ENCODE results near the gene RCOR1.
"Not testable (repeated sequence)": the region's sequence is repeated elsewhere in the genome, so short reads cannot be mapped to it uniquely, and the experiment has no call there.

Gene RCOR1

DNA sequence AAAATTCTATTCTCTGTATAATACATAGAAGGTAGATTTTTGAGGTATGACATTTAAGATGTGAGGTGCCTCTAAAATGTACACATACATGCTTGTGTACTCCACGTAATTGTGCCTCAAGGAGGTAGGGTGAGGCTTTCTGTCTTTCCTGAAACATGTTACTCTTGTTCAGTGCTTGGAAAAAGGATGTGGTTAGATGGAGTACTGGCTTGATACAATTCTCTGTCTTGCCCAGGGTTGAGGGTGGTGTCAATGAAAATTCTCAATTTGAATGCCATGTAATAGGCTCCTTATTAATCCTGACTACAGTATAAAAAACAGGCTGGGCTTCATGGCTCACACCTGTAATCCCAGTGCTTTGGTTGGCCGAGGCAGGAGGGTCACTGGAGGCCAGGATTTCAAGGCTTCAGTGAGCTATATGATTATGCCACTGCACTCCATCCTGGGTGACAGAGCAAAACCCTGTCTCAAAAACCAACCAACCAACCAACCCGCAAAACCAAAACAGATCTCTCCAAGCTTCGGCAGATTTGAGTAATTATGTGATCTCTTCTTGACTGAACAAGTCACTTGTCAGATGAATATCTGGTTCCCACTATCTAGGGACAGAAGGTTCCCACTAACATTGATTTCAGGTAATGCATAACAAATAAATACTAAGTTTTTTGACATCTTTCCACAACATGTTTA, 41.6 kb downstream of the RCOR1 start:
- no peak for DNase-seq

DNA sequence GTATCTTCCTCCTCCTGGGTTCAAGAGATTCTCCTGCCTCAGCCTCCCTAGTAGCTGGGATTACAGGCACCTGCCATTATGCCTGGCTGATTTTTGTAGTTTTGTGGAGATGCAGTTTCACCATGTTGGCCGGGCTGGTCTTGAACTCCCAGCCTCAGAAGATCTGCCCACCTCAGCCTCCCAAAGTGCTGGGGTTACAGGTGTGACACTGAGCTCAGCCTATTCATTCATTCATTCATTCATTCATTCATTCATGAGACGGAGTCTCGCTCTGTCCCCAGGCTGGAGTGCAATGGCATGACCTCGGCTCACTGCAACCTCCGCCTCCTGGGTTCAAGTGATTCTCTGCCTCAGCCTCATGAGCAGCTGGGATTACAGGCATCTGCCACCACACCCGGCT, 47.2 kb downstream of the RCOR1 start:
- not testable (repeated sequence) for DNase-seq

DNA sequence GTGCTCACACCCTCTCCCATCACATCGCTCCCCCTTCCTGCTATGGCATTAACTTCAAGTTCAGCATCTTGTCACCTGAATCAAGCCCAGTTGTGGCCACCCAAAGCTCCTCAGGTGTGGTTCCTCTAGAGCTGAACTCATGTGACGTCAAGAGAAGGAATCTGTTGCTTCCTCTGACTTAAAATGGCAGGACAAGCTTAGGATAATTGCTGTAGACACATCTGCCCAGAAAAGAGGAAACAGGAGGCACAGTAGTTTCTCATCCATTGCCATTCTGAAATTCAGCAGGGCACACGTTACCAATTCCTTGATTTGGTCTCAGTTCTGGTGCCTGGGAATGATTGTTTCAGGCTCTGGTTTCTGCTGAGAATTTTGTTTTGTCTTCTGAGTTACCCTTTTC, 52.1 kb downstream of the RCOR1 start:
- DNase-seq: no peak

- peak; percentile 92 for DNase-seq
Observed at GRCh38 chr14:102645746-102646440, 53.4 kb downstream of the RCOR1 start.

- no peak for DNase-seq
Observed at GRCh38 chr14:102646615-102647014, 54.2 kb downstream of the RCOR1 start.

DNA sequence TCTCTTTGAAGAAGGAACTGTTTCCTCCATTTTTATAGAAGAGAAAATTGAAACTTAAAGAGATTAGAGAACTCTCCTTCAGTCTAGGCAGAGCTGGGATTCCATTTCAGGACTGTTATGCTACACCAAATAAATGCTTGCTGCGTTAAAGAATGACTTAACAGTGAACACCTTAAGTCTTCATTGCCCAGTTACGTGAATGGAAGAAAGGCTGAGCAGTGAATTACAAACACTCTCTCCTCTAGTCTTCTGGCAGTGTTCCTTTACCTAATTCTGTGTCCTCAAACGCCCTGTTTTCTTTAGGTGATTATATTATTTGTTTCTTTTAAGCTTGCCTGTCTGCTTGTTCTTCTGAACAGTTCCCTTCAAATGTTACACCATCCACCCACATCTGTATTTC, 59.7 kb downstream of the RCOR1 start:
- no peak for DNase-seq

DNA sequence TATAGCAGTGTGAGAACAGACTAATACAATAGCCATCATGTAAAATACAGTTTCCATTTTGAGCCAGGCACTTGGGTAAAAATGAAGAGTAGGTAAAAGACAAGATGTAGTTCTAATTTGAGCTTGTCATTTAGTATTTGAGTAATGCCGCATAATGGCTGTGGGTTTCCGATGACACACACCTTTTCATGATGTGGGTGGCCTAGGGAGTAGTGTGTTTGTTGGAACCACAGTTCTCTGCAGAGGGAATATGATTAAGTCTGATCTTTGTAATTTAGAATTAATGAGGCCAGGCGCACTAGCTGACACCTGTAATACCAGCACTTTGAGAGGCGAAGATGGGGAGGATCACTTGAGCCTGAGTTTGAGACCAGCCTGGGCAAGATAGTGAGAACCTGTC, 61.8 kb downstream of the RCOR1 start:
- no peak for DNase-seq

DNA sequence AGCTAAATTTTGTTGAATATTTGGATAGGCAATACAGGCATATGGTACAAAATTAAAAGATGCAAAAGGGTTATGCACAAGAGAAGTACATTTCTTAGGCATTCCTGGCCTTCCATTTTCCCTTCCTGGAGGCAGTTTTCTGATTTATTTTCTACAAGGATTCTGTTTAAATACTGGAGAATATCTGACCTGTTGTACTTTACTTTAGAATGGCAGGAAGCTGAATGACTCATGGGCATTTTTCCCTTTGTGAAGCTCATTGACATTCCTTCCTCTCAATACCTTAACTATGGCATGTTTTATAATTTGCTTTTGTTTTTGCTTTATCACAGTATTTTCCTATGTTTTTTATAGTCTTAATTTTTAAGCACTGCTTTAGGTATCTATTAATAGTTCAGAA, 62.7 kb downstream of the RCOR1 start:
- DNase-seq: no peak

DNA sequence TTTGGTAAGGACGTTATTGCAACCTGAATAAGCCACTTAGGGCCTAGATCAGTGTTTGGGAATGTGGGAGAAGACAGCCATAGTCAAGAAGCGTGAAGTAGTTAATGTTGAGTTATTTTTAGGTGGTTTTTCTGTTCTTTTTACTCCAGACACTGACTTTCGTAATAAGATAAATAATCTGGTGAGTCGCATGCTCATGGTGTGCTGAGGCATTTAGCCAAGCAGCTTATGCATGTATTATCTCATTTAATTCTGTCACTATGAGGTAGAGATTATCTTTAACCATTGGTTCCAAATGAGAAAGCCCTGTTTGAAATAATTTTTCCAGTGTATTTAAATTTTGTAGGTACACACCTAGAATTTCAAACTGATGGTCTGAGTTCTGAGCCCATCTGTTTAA, 67.3 kb downstream of the RCOR1 start:
- peak; percentile 66 for DNase-seq

DNA sequence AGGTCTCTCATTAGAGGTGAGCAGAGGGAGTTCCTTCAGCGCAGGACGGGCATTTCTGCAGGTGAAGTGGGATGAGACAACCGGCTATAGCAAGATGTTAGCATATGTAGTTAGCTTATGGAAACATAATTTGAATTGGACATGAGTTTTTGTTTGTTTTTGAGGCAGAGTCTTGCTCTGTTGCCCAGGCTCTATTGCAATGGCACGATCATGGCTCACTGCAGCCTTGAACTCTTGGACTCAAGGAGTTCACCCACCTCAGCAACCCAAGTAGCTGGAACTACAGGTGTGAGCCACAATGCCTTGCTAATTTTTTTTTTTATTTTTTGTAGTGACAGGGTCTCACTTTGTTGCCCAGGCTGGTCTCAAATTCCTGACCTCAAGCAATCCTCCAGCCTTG, 69.2 kb downstream of the RCOR1 start:
- DNase-seq: no peak

- no peak for DNase-seq
Observed at GRCh38 chr14:102662636-102663430, 70.4 kb downstream of the RCOR1 start.

GRCh38 chr14:102663440-102663839, 71.0 kb downstream of the RCOR1 start:
- peak; percentile 40 for DNase-seq

- DNase-seq: peak; percentile 72
Observed at GRCh38 chr14:102665621-102666020, 73.2 kb downstream of the RCOR1 start.

- no peak for DNase-seq
Observed at GRCh38 chr14:102666635-102667034, 74.2 kb downstream of the RCOR1 start.

GRCh38 chr14:102667703-102668102, 75.3 kb downstream of the RCOR1 start:
- DNase-seq: no peak

- DNase-seq: no peak
Observed at GRCh38 chr14:102668291-102668873, 75.9 kb downstream of the RCOR1 start.

GRCh38 chr14:102671410-102671809, 79.0 kb downstream of the RCOR1 start:
- DNase-seq: no peak

DNA sequence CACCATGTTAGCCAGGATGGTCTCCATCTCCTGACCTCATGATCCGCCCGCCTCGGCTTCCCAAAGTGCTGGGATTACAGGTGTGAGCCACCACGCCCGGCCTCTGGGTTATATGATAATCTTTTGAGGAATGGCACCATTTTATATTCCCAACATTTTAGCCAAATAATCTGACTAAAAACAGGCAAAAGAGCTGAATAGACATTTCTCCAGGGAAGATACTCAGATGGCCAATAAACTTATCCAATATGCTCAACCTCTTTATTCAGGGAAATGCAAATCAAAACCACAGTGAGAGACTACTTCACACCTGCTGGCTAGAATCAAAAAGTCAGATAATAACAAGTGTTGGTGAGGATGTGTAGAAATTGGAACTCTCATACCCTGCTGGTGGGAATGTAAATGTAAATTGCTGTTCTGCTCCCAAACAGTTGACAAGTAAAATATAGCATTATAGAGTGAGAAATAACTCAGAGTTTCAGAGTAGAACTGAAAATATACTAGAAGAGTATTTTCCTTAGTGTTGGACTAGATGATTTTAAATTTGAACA, 80.0 kb downstream of the RCOR1 start:
- DNase-seq: no peak

GRCh38 chr14:102675396-102675795, 82.9 kb downstream of the RCOR1 start:
- no peak for DNase-seq

DNA sequence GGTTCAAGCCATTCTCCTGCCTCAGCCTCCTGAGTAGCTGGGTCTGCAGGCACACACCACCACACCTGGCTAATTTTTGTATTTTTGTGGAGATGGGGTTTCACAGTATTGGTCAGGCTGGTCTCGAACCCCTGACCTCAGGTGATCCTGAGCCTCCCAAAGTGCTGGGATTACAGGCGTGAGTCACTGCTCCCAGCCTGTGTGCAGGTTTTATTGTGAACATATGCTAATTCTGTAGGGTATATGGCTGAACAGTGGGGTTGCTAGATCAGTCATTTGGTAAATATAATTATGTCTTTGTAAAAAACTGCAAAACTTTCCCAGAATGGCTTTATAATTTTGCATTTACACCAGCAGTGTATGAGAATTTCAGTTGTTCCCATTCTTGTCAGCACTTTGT, 85.9 kb downstream of the RCOR1 start:
- DNase-seq: no peak

DNA sequence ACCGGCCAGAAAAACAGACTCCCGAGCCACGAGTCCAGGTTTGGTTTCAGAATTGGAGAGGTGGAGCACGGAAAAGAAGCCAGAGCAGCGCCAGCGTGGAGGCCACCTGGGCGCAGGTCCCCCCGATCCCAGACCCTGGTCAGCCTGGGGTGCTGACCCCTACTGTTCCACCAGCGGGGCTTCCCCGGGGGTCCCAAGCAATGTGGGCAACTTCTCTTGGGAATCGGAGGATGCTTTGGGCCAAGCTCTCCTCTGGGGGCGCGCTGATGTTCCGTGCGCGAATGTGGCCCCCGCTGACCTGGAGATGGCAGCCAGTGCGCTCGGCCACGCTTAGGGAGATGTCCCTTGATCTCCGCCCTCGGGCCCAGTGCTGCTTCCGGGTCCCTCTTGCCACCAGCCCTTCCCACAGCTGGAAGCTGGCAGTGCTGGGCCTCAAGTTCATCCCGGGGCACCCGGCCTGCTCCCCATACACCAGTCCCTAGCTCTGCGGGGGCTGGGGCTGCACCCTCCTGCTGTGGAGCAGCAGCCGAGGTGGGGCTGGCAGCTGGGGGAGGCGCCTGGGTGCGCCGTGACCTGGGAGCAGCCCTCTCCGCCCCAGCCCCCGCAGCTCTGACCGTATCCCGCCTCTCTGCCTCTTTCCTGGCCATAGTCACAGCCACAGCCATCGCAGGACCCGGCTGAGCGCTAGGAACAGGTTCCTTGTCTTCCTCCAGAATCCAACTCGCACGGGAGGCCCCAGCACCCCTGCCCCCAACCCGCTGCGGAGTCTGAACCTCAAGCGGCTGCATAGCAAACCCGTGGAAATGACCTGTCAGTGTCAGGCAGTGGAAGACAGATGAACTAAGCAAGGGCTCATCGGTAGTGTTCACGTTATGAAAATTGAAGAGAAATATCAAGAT, 91.2 kb downstream of the RCOR1 start:
- DNase-seq: no peak

- DNase-seq: no peak
Observed at GRCh38 chr14:102684298-102684663, 91.8 kb downstream of the RCOR1 start.
